A172 (cell line): ENCODE measurements around the gene RPL7L1. TPM values are rescaled to one million over a fixed set of nuclear protein-coding genes. Genes with fewer than 3 reads are reported as not detected.
"Not testable (repeated sequence)": the region's sequence is repeated elsewhere in the genome, so short reads cannot be mapped to it uniquely, and the experiment has no call there.

Source experiments
- DNase-seq: peaks from one replicate; pipeline ENCODE4 v3.0.0-alpha.2; 2015; ENCODE audit warnings: low spot score
- total RNA-seq: library from RNA; depleted of rRNA; stranded (reverse); fragments of >200 nt; shearing (Covaris generic); gene quantifications from 2 replicates; pipeline ENCODE4 v1.2.3, GENCODE V29; 2014

Gene RPL7L1
- total RNA-seq, 1 experiment from 2014 or later = 104 TPM

GRCh38 chr6:42891199-42891722 lies 11.8 kb downstream of the RPL7L1 start:
- no peak for DNase-seq

DNA sequence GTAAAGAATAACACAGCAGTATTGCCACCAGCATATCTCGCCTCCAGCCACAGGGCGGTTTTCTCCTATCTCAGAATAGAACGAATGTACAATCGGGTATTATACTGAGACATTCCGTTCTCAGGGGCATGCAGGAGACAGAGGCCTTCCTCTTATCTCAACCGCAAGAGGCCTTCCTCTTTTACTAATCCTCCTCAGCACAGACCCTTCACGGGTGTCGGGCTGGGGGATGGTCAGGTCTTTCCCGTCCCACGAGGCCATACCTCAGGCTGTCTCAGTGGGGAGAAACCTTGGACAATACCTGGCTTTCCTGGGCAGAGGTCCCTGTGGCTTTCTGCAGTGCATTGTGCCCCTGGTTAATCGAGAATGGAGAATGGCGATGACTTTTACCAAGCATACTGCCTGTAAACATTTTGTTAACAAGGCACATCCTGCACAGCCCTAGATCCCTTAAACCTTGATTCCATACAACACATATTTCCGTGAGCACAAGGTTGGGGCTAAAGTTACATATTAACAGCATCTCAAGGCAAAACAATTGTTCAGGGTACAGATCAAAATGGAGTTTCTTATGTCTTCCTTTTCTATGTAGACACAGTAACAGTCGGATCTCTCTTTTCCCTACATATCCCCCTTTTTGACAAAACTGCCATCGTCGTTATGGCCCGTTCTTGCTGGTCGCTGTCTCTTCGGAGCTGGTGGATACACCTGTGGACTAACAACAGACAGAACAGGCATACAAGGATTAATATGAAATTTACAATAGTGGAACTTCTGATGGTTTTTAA lies 14.8 kb downstream of the RPL7L1 start:
- DNase-seq = not testable (repeated sequence)

DNA sequence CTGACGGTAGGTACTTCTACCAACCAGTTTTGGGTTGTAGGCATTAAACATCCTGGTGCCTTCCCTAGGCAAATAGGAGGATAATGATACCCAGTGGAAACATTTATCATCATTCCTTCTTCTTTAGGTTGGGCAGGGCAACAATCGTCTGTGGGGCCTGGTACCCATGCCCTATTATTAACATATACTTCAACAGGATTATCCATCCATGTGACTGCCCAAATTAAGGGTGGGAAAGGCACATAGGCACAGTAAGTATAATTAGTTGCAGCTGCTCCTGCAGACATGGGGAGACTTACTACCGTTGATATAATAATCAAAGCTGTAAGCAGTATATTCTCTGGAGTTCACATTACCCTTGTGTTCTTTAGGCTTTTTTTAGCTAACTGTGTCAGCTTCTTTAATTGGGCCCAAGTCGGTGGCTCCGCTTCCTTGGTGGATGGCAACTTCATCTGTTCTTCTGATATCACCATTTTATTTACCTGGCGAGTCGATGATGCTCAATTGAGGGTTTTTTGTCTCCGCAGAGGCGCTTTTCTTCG lies 16.8 kb downstream of the RPL7L1 start:
- DNase-seq = no peak

DNA sequence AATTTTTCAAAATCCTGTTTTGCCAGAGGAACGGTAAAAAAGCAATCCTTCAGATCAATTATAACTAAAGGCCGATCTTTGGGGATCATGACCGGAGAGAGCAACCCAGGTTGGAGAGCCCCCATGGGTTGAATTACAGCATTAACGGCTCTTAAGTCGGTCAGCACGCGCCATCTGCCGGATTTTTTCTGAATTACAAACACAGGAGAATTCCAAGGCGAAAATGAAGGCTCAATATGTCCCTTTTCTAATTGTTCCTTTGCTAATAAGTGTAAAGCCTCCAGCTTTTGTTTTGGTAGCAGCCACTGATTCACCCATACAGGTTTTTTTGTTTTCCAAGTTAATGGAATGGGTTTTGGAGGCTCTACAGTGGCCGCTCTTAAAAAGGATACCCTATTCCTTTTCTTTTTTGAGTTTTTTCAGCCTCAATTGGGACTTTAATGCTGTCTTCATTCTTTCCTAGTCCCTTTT lies 19.5 kb downstream of the RPL7L1 start:
- peak; percentile 51 for DNase-seq

DNA sequence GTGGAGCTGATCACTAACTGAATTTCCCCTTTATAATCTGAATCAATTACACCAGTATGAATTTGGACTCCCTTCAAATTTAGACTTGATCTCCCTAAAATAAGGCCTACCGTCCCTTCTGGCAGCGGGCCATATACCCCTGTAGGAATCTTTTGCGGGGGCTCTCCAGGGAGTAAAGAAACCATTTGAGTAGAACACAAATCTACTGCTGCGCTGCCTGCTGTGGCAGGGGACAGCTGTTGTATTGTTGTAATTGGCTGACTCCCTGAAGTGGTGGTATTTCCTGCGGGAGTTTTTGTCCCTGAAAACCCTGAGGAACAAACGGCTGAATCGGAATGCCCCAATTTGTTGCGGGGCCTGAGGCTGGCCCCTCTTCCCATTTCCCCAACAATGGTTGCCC lies 20.5 kb downstream of the RPL7L1 start:
- no peak for DNase-seq

DNA sequence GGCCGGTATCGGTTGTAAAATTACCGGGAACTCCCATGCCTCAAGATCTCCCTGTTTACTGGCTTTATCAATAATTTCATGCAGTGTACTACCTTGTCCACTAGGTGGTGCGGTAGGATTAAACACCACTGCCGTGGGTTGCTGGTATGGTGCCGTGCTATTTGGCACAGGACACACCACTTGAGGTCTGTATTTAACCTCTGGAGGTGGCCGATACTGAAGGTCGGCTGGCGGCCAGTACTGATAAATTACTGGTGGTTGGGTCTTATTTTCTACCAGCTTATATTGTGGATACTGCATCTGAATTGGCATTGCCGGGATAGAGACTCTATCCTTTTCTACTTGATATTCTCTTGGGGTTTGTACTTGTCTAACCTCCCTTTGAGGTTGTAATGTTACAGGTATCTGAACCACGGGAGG lies 22.1 kb downstream of the RPL7L1 start:
- peak; percentile 74 for DNase-seq

- not testable (repeated sequence) for DNase-seq
These were observed 23.2 kb downstream of the RPL7L1 start for GRCh38 chr6:42902429-42903263.

DNA sequence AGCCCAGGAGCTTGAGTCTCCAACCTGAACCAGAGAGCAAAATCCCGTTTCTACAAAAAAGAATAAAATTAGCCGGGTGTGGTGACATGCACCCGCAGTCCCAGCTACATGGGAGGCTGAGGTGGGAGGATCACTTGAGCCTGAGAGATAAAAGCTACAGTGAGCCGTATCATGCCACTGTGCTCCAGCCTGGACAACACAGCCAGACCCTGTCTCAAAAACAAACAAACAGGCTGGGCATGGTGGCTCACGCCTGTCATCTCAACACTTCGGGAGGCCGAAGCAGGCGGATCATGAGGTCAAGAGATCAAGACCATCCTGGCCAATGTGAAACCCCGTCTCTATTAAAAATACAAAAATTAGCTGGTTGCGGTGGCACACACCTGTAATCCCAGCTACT lies 25.1 kb downstream of the RPL7L1 start:
- no peak for DNase-seq

GRCh38 chr6:42907336-42907735 lies 27.9 kb downstream of the RPL7L1 start:
- no peak for DNase-seq

DNA sequence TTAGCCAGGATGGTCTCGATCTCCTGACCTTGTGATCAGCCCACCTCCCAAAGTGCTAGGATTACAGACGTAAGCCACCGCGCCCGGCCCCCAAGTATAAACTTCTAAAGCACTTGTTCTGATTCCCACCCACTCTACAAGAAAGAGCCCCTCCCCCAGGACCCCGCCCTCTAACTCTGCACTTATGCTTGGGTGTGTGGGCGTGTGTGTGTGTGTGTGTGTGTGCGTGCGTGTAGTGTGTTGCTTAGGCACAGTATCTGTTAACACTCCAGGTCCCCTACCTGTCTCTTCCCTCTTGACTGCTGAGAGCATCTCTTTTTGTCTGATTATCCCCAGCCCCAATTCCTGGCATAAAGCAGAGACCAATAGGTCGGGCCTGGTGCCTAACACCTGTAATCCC lies 30.4 kb downstream of the RPL7L1 start:
- no peak for DNase-seq

DNA sequence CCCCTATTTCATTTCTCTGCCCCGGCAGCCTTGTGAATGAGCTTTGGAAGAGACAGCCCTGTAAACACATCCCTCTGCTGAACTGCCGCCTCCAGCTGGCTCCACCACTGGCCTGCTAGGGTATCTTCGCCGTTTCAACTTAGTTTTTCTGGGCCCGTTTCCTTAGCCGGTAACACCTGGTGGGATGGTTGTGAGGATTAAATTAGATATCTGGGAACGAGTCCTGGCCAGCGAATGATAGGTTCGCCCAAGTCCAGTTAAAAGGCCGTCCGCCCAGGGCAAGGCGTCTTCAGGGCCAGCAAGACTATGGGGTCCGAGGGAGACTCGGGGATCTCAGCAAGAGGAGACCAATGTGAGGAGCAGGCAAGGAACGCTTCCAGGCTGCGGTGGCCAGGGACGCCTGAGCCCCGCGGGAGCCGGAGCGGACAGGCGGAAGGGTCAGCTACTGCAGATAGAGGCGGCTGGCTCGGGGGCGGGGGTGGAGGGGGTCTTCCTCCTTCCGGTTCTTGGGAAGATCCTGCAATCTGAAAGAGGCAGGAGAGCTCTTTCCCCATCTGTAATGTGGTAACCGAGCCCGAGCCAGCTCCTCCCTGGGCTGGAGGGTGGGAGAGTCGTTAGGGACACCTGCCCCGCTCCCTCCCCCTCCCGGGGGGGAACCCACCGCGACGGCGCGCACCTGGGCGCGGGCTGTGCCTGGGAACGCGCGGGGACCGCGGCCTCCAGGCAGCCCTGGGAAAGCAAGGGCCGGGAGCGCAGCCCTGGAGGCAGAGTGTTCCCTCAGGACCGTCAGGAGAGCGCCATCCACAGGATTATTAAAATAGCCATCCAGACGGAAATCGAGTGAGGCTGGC lies 32.0 kb downstream of the RPL7L1 start:
- DNase-seq = no peak

GRCh38 chr6:42914546-42914945 lies 35.1 kb downstream of the RPL7L1 start:
- DNase-seq = no peak

DNA sequence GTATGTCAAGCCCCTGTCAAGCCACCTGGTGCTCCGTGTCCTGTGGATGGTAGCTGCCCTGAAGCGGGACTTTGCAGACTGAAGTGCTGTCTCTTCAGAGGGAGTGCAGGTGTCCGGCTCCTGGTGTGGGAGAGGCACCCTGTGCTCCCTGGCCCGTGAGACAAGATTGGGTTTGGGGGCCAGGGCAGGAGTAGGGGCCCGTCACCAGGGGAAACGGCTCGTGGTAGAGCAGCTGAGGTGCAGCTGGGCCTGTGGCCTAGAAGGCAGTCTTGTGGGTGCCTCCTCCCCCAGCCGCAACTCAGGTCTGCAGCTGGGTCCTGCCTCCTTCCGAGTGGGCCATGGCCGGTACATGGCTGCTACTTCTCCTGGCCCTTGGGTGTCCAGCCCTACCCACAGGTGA lies 36.3 kb downstream of the RPL7L1 start, which contains the start of gene PTCRA:
TSS of gene PTCRA (plus strand) at position 322 of the 400 bp plus-strand sequence. CDS start at position 339, 17 bp downstream.
- DNase-seq = no peak

DNA sequence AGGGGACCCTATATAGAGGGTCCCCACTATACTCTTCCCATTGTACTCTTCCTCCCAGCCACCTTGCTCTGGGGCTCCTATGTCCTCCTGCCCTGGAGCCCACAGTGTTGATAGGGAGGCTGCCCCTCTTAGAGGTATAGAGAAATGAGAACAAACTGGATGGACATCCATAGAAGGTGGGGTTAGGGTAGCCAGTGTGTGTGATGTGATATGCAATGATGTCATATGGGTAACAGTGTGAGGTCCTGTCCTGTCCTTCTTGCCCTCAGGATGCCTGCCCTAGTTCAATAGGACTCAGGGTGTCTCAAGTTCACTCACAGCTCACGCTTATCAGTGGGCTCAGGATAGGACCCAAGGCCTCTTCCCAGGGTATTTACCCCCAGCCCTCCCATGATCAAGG lies 36.9 kb downstream of the RPL7L1 start:
- DNase-seq = no peak

DNA sequence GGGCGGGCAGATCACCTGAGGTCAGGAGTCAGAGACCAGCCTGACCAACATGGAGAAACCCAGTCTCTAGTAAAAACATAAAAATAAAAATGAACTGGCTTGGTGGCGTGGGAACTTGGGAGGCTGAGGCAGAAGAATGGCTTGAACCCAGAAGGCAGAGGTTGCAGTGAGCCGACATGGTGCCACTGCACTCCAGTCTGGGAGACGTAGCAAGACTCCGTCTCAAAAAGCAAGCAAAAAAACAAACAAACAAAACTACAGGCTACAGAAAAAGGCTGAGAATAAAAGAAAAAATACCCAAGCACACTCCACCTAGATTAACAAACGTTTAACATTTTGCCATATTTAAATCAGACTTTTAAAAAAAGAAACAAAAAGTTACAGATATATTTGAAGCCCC lies 42.4 kb downstream of the RPL7L1 start:
- DNase-seq = no peak

DNA sequence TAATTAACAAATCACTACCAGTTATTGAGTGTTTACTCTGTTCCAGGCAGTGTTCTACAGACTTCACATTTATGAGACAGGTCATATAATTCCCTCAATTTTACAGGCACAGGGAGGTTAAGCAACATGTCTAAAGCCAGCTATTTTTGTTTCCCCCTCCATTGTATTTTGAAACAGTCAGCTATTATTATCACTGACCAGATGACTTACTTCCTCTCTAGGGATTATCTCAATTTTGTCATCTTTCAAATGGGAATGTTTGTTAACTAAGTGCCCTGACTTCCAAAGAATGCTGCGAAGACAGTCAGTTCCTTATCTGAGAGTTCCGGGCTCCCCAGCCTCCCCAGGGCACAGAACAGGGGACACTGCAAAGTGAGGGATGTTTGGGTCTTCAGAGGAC lies 44.2 kb downstream of the RPL7L1 start:
- no peak for DNase-seq

DNA sequence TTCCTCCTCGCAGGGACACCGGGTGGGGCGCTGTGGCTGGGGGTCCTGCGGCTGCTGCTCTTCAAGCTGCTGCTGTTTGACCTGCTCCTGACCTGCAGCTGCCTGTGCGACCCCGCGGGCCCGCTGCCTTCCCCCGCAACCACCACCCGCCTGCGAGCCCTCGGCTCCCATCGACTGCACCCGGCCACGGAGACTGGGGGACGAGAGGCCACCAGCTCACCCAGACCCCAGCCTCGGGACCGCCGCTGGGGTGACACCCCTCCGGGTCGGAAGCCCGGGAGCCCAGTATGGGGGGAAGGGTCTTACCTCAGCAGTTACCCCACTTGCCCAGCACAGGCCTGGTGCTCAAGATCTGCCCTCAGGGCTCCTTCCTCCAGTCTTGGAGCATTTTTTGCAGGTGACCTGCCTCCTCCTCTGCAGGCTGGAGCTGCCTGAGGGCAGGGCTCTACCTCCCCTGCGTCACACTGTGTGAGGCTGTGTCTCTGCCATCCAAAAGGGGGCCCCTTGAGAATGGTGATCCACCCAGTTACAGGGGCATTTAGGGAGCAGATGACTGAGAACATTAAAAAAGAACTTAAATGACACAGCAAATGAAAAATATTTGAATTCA lies 45.9 kb downstream of the RPL7L1 start:
- no peak for DNase-seq

GRCh38 chr6:42928986-42929820 lies 49.8 kb downstream of the RPL7L1 start, which contains the start of gene CNPY3:
CNPY3 (plus strand) TSS chr6:42929480; CDS start chr6:42929571, 91 bp downstream.
- peak; percentile 97 for DNase-seq

DNA sequence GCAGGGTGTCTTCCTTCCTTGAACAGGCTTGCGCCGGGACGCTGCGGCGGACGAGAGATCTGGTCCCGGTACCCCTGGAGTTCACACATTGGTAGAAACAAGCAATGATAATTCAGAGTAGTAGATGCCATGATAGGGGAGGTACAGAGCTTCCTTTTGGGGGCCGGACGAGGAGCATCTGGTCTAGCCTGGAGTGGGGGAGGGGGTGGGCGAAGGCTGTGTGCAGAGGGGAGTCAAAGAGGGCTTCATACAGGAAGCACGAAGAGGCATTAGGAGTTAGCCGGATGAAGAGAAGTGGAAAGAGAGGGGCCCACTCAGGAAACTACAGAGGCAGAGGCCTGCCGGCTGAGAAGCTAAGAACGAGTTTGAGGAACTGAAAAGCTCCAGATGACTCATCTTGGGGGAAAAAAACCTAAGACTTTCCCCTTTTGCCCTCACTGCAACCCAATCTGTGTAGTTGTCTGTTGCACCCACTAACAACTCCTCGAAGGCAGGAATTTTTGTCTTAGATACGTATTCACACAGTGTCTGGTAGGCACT lies 50.5 kb downstream of the RPL7L1 start:
- DNase-seq = peak; percentile 61
